Peyer's patch (tissue), 4 donors: ENCODE measurements around the gene RNF208.

ENCODE experiments used
- POLR2A ChIP-seq, 2 donors: fragments of 450-650 bp; IDR thresholded peaks; one replicate each; pipeline ENCODE4 v1.5.1; 2017; ENCODE audit warnings: antibody characterized with exemption in 2 of 2, mild to moderate bottlenecking in 2 of 2, moderate library complexity in 2 of 2
- TF ChIP-seq, protein P1 (sequence below), 6 experiments: fragments of 450-650 bp in 4 of 6; fragments of 200-600 bp in 2 of 6; sonication (generic) in 1 of 6; IDR thresholded peaks; one replicate each; pipeline ENCODE4 v1.5.1; 2017 to 2019; ENCODE audit warnings: antibody characterized with exemption in 6 of 6, mild to moderate bottlenecking in 3 of 6, moderate library complexity in 1 of 6

DNA sequence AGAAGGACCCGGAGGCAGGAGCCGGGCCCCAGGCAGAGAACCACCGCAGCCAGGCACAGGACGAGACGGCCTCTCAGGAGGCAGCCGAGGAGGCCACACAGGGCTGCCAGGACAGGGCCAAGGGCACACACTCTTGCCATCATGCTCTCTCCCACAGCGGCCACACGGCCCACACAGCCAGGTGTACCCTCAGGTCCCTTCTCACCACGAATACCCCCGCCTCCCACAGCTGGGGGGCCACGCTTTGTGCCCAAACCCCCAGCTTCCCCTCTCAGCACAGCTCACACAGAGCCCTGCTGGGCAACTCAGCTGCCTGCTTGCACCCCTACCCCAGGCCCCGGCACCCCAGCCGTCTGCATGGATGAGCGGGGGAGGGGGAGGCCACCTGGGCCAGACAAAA is 28.3 kb downstream of the RNF208 start:
- TF ChIP-seq, protein P1, sequence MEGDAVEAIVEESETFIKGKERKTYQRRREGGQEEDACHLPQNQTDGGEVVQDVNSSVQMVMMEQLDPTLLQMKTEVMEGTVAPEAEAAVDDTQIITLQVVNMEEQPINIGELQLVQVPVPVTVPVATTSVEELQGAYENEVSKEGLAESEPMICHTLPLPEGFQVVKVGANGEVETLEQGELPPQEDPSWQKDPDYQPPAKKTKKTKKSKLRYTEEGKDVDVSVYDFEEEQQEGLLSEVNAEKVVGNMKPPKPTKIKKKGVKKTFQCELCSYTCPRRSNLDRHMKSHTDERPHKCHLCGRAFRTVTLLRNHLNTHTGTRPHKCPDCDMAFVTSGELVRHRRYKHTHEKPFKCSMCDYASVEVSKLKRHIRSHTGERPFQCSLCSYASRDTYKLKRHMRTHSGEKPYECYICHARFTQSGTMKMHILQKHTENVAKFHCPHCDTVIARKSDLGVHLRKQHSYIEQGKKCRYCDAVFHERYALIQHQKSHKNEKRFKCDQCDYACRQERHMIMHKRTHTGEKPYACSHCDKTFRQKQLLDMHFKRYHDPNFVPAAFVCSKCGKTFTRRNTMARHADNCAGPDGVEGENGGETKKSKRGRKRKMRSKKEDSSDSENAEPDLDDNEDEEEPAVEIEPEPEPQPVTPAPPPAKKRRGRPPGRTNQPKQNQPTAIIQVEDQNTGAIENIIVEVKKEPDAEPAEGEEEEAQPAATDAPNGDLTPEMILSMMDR (IDR thresholded peaks at IDR 0.05): no peak
- no peak for TF ChIP-seq POLR2A (IDR thresholded peaks at IDR 0.05)
